ENCODE results near the gene PATJ.
A peak's percentile ranks its signal among the peaks of the same experiment; 100 is the strongest.

The PATJ gene

GRCh38 chr1:62068978-62069377 is 326.7 kb downstream of the PATJ start:
- TF ChIP-seq ZFP3 (CRISPR knock-in tag; IDR thresholded peaks at IDR 0.05) (no peak), PATZ1 (CRISPR knock-in tag; IDR thresholded peaks at IDR 0.05; ENCODE audit: borderline replicate concordance) (no peak), RARB (CRISPR knock-in tag; IDR thresholded peaks at IDR 0.05) (no peak), ZFP30 (CRISPR knock-in tag; IDR thresholded peaks at IDR 0.05) (no peak), CREB5 (CRISPR knock-in tag; IDR thresholded peaks at IDR 0.05; ENCODE audit: low read depth) (no peak), GLIS3 (CRISPR knock-in tag; IDR thresholded peaks at IDR 0.05) (no peak), ZNF70 (CRISPR knock-in tag; IDR thresholded peaks at IDR 0.05) (no peak), ZC3H10 (CRISPR knock-in tag; IDR thresholded peaks at IDR 0.05) (no peak)
- no peak for ATAC-seq

GRCh38 chr1:62070384-62071011 is 328.2 kb downstream of the PATJ start:
- no peak for TF ChIP-seq OSR1 (CRISPR knock-in tag; IDR thresholded peaks at IDR 0.05)
- no peak for TF ChIP-seq CSDC2 (CRISPR knock-in tag; IDR thresholded peaks at IDR 0.05)
- no peak for TF ChIP-seq TSHZ2 (CRISPR knock-in tag; IDR thresholded peaks at IDR 0.05)
- TF ChIP-seq ISL1 (CRISPR knock-in tag; IDR thresholded peaks at IDR 0.05): no peak
- ATAC-seq: peak; percentile 68; the same call in 2 of the 3 replicates

GRCh38 chr1:62071695-62072094 is 329.4 kb downstream of the PATJ start:
- ATAC-seq: no peak
- TF ChIP-seq ARNTL (CRISPR knock-in tag; IDR thresholded peaks at IDR 0.05; ENCODE audit: borderline replicate concordance, low read depth) (no peak), ZNF8 (CRISPR knock-in tag; IDR thresholded peaks at IDR 0.05) (no peak), PATZ1 (CRISPR knock-in tag; IDR thresholded peaks at IDR 0.05; ENCODE audit: borderline replicate concordance) (no peak), POU6F1 (CRISPR knock-in tag; IDR thresholded peaks at IDR 0.05; ENCODE audit: borderline replicate concordance, low read depth) (no peak)

- TF ChIP-seq RARB (CRISPR knock-in tag; IDR thresholded peaks at IDR 0.05) (no peak), CSRNP3 (CRISPR knock-in tag; IDR thresholded peaks at IDR 0.05) (no peak), PATZ1 (CRISPR knock-in tag; IDR thresholded peaks at IDR 0.05; ENCODE audit: borderline replicate concordance) (no peak), CREB5 (CRISPR knock-in tag; IDR thresholded peaks at IDR 0.05; ENCODE audit: low read depth) (no peak), ISL1 (CRISPR knock-in tag; IDR thresholded peaks at IDR 0.05) (no peak), TCF4 (CRISPR knock-in tag; IDR thresholded peaks at IDR 0.05; ENCODE audit: borderline replicate concordance) (no peak), ZC3H10 (CRISPR knock-in tag; IDR thresholded peaks at IDR 0.05) (no peak), ARNTL (CRISPR knock-in tag; IDR thresholded peaks at IDR 0.05; ENCODE audit: borderline replicate concordance, low read depth) (no peak)
- ATAC-seq: peak; percentile 85
Observed at GRCh38 chr1:62076286-62076685, 334.0 kb downstream of the PATJ start.
